Transverse colon (tissue), 3 donors: ENCODE results near the gene RTN4.

Experiments
- CTCF ChIP-seq, 5 experiments: fragments of 200-600 bp in 3 of 5; fragments of 450-650 bp in 2 of 5; sonication (generic) in 3 of 5; IDR thresholded peaks; 1 replicate in 2 of 5; 2 replicates in 3 of 5; pipeline ENCODE4 v1.5.1; 2016 to 2017; ENCODE audit warnings: antibody characterized with exemption in 5 of 5, inconsistent platforms in 3 of 5, mild to moderate bottlenecking in 2 of 5, moderate library complexity in 1 of 5
- EP300 ChIP-seq: sonication (generic); formaldehyde crosslinking; IDR thresholded peaks from one replicate; pipeline ENCODE4 v1.6.1; 2017; ENCODE audit warnings: antibody characterized with exemption, low read depth
- POLR2A ChIP-seq: fragments of 450-650 bp; IDR thresholded peaks from one replicate; pipeline ENCODE4 v1.6.1; 2016; ENCODE audit warnings: antibody characterized with exemption, mild to moderate bottlenecking, moderate library complexity

GRCh38 chr2:55076721-55077120 lies 26.5 kb upstream of the RTN4 start:
- TF ChIP-seq CTCF (IDR thresholded peaks at IDR 0.05): no peak
- no peak for TF ChIP-seq POLR2A
- TF ChIP-seq EP300: no peak
